Activated CD8-positive, alpha-beta memory T cell treated with anti-CD3 and anti-CD28 coated beads for 24 hours (primary cell): ENCODE data around the gene ACTG1.

ENCODE experiments used
- DNase-seq: peaks from one replicate; pipeline ENCODE4 v3.0.0-alpha.2; 2020

Gene ACTG1

GRCh38 chr17:81460856-81461460 is 51.6 kb downstream of the ACTG1 start:
- no peak for DNase-seq
